Measurements from ENCODE around the gene HPSE. TPM values are rescaled to one million over a fixed set of nuclear protein-coding genes. Genes with fewer than 3 reads are reported as not detected.

The HPSE gene
- total and polyA plus RNA-seq, 2 of the 8 experiments (the other 6 are each of a cell fraction or from before 2014, with no cell fraction given), result 1.5 to 5.0 TPM

GRCh38 chr4:83381173-83381572 lies 46.5 kb upstream of the HPSE start (continued):
- TF ChIP-seq CREB1 (IDR thresholded peaks at IDR 0.05), result no peak
- TF ChIP-seq TCF12 (IDR thresholded peaks at IDR 0.05; ENCODE audit: low read depth, low read length), result no peak
- no peak for TF ChIP-seq ATF3 (IDR thresholded peaks at IDR 0.05; ENCODE audit: insufficient read depth, low read depth, low read length)
- TF ChIP-seq POLR2AphosphoS5 (IDR thresholded peaks at IDR 0.05; ENCODE audit: low read depth, low read length), result no peak
